ENCODE measurements around the gene APEX1. TPM values are rescaled to one million over a fixed set of nuclear protein-coding genes. Genes with fewer than 3 reads are reported as not detected.
A peak's percentile ranks its signal among the peaks of the same experiment; 100 is the strongest.

Gene APEX1
- total RNA-seq: 10 to 100 TPM; 71.5 to 95.2 (median 90.3) TPM
- 75.8 TPM for polyA plus RNA-seq
- long read RNA-seq, donor 1, transcript APEX1-201 (5 exons, 1,484 nt): major isoform, 107 of 155 reads
- long read RNA-seq, donor 1, transcript APEX1-210 (5 exons, 1,437 nt): minor isoform, 19 of 155 reads
- long read RNA-seq, donor 1, transcript APEX1-205 (4 exons, 1,603 nt): minor isoform, 14 of 155 reads
- long read RNA-seq, donor 1, partial matches to known transcripts: 1 of 155 reads
- long read RNA-seq, donor 1, other reads (novel, unspliced or antisense): 3 of 155 reads
- long read RNA-seq, donor 2, transcript APEX1-201 (5 exons, 1,484 nt): major isoform, 39 of 58 reads
- long read RNA-seq, donor 2, partial matches to known transcripts: 2 of 58 reads
- long read RNA-seq, donor 2, other reads (novel, unspliced or antisense): 3 of 58 reads
- long read RNA-seq, donor 3, transcript APEX1-210 (5 exons, 1,437 nt): minor isoform, 34 of 330 reads
- long read RNA-seq, donor 3, transcript APEX1-201 (5 exons, 1,484 nt): major isoform, 220 of 330 reads
- long read RNA-seq, donor 3, transcript APEX1-202 (5 exons, 1,387 nt): minor isoform, 16 of 330 reads
- long read RNA-seq, donor 3, transcript APEX1-216 (3 exons, 1,803 nt): minor isoform, 25 of 330 reads
- long read RNA-seq, donor 3, partial matches to known transcripts: 4 of 330 reads
- long read RNA-seq, donor 3, other reads (novel, unspliced or antisense): 13 of 330 reads
- long read RNA-seq, donor 4, transcript APEX1-201 (5 exons, 1,484 nt): major isoform, 53 of 83 reads
- long read RNA-seq, donor 4, transcript APEX1-216 (3 exons, 1,803 nt): minor isoform, 6 of 83 reads
- long read RNA-seq, donor 4, transcript APEX1-210 (5 exons, 1,437 nt): minor isoform, 10 of 83 reads
- long read RNA-seq, donor 4, transcript APEX1-205 (4 exons, 1,603 nt): minor isoform, 6 of 83 reads
- long read RNA-seq, donor 4, partial matches to known transcripts: 0 of 83 reads
- long read RNA-seq, donor 4, other reads (novel, unspliced or antisense): 3 of 83 reads

DNA sequence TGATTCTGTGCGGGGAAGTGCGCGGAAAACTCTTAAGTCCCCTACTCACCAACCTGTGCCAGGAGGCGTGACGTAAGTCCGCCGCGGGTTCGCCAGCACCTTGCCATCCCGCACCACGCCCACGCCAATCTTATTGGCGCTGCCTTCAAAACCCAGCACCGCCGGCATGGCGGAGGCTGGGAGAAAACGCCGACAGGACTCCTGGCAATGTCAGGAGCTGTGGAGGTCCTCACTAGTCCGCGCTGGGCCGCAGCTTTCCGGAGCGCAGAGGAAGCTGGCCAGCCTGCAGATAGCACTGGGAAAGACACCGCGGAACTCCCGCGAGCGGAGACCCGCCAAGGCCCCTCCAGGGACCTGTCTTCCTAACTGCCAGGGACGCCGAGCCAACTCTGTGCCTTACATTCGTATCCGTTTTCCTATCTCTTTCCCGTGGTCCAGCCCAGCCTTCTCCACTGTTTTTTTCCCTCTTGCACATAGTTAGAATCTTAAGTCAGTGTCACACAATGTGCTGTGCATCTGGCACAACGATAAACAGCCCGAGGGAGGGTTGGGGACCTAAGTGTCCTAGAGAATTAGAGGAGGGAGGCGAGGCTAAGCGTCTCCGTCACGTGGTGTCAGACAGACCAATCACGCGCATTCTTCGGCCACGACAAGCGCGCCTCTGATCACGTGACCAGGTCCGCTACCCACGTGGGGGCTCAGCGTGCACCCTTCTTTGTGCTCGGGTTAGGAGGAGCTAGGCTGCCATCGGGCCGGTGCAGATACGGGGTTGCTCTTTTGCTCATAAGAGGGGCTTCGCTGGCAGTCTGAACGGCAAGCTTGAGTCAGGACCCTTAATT lies at the start of gene APEX1, which contains the start of gene OSGEP:
Gene APEX1 (plus strand): TSS at position 711 of the 839 bp plus-strand sequence. CDS start 420 bp downstream, outside the sequence.
Gene OSGEP (minus strand): TSS at position 297 of the 839 bp plus-strand sequence. CDS start 129 bp downstream, at position 168.
- peak within 1 kb of the TSS; percentile 61 for H3K4me3 ChIP-seq (ENCODE audit: low read length)
- intact Hi-C loops (cut with DNase I): loop anchor here in 1 of 4 donors (10.0 kb wide), 1 partner anchor 110 kb away; the partner anchor contains the start of gene PARP2
- no peaks in the 10 kb centered on the region for H3K27me3 ChIP-seq (ENCODE audit: control insufficient read depth, insufficient read depth)
- no peaks in the 10 kb centered on the region for H3K9me3 ChIP-seq (ENCODE audit: control insufficient read depth, low read length)
- H3K4me1 ChIP-seq (ENCODE audit: control insufficient read depth, insufficient read depth, low read length): peaks cover 3% of the 10 kb centered on the region
- peak within 1 kb of the TSS; percentile 89 for H3K27ac ChIP-seq (ENCODE audit: low read length)
- whole genome bisulfite sequencing: under 1% methylated on average over 56 of the region's 56 CpGs
- DNase-seq: peak; percentile 99
- ATAC-seq: peak; percentile 97

DNA sequence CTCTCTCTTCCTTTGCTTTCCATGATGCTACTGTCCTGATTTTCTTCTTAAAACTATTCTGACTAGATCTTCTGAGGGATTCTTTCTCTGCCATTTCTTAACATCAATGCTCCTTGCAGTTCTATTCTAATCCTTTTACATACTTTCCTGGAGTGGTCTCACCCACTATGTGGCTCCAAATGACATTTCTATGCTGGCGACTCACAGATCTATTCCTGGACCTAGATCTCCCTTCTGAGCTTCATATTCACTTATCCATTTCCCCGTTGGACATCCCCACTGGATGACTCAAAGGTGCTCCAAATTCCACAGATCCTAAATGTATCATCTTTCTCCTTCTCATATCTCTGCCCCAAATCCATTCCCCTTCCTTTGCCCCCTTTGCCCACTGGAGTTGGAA lies 45.8 kb upstream of the APEX1 start:
- ATAC-seq (no peak), DNase-seq (no peak)
- intact Hi-C loops (cut with DNase I): no loop called here
- WGBS: 61% methylated on average over 2 of the region's 2 CpGs
- H3K27me3 ChIP-seq (ENCODE audit: control insufficient read depth, insufficient read depth): no peaks in the 10 kb centered on the region
- H3K27ac ChIP-seq (ENCODE audit: low read length): no peak overlapping the region
- no peaks in the 10 kb centered on the region for H3K9me3 ChIP-seq (ENCODE audit: control insufficient read depth, low read length)
- peaks cover 2% of the 10 kb centered on the region for H3K4me1 ChIP-seq (ENCODE audit: control insufficient read depth, insufficient read depth, low read length)
- H3K4me3 ChIP-seq (ENCODE audit: low read length): no peak overlapping the region

- Histone ChIP-seq H3K4me1 (ENCODE audit: control insufficient read depth, insufficient read depth, low read length) (peaks cover 2% of the 10 kb centered on the region), H3K4me3 (ENCODE audit: low read length) (peak overlapping the region; percentile 48), H3K27ac (ENCODE audit: low read length) (peak overlapping the region; percentile 85), H3K9me3 (ENCODE audit: control insufficient read depth, low read length) (no peaks in the 10 kb centered on the region), H3K27me3 (ENCODE audit: control insufficient read depth, insufficient read depth) (no peaks in the 10 kb centered on the region)
- DNase-seq (no peak), ATAC-seq (peak in 1 of 2 donors; percentile 16)
- WGBS: 3% methylated on average over 7 of the region's 7 CpGs
- intact Hi-C loops (cut with DNase I): loop anchor here in 3 of 4 donors (5.0 to 10.0 kb wide), 3 partner anchors 192 to 200 kb away; no protein-coding TSS in a partner anchor
Measured at GRCh38 chr14:20412411-20412810, 42.6 kb upstream of the APEX1 start.

- Histone ChIP-seq H3K4me1 (ENCODE audit: control insufficient read depth, insufficient read depth, low read length) (peaks cover 2% of the 10 kb centered on the region), H3K27ac (ENCODE audit: low read length) (peak within 1 kb of the TSS; percentile 85), H3K27me3 (ENCODE audit: control insufficient read depth, insufficient read depth) (no peaks in the 10 kb centered on the region), H3K9me3 (ENCODE audit: control insufficient read depth, low read length) (no peaks in the 10 kb centered on the region), H3K4me3 (ENCODE audit: low read length) (peak within 1 kb of the TSS; percentile 48)
- WGBS: under 1% methylated on average over 43 of the region's 43 CpGs
- intact Hi-C loops (cut with DNase I): loop anchor here in 3 of 4 donors (5.0 to 10.0 kb wide), 3 partner anchors 192 to 199 kb away; no protein-coding TSS in a partner anchor
- ATAC-seq (peak; percentile 97 to 99), DNase-seq (peak; percentile 93 to 97 (median 95))
Measured at GRCh38 chr14:20412876-20413743, 41.9 kb upstream of the APEX1 start, which contains the start of gene TEP1. TEP1 (minus strand) TSS chr14:20413501; CDS start chr14:20408439, 5,062 bp downstream.

- intact Hi-C loops (cut with DNase I): loop anchor here in 3 of 4 donors (5.0 to 10.0 kb wide), 3 partner anchors 191 to 199 kb away; no protein-coding TSS in a partner anchor
Measured at GRCh38 chr14:20413744-20414082, 41.3 kb upstream of the APEX1 start.

GRCh38 chr14:20415782-20416206 lies 39.2 kb upstream of the APEX1 start:
- WGBS: 43% methylated on average over 3 of the region's 3 CpGs
- peaks cover 2% of the 10 kb centered on the region for H3K4me1 ChIP-seq (ENCODE audit: control insufficient read depth, insufficient read depth, low read length)
- H3K9me3 ChIP-seq (ENCODE audit: control insufficient read depth, low read length): no peaks in the 10 kb centered on the region
- no peak overlapping the region for H3K27ac ChIP-seq (ENCODE audit: low read length)
- DNase-seq (no peak), ATAC-seq (no peak)
- no peaks in the 10 kb centered on the region for H3K27me3 ChIP-seq (ENCODE audit: control insufficient read depth, insufficient read depth)
- intact Hi-C loops (cut with DNase I): loop anchor here in 1 of 4 donors (10.0 kb wide), 1 partner anchor 189 kb away; no protein-coding TSS in a partner anchor
- H3K4me3 ChIP-seq (ENCODE audit: low read length): no peak overlapping the region

More at GRCh38 chr14:20413744-20414082, 41.3 kb upstream of the APEX1 start:
- H3K4me1 ChIP-seq (ENCODE audit: control insufficient read depth, insufficient read depth, low read length): peaks cover 2% of the 10 kb centered on the region
- H3K9me3 ChIP-seq (ENCODE audit: control insufficient read depth, low read length): no peaks in the 10 kb centered on the region
- H3K27ac ChIP-seq (ENCODE audit: low read length): peak overlapping the region; percentile 85
- H3K27me3 ChIP-seq (ENCODE audit: control insufficient read depth, insufficient read depth): no peaks in the 10 kb centered on the region
- ATAC-seq (peak; percentile 25 to 45), DNase-seq (no peak)
- WGBS: under 1% methylated on average over 9 of the region's 9 CpGs
- H3K4me3 ChIP-seq (ENCODE audit: low read length): peak overlapping the region; percentile 48

GRCh38 chr14:20416223-20416622 lies 38.8 kb upstream of the APEX1 start:
- WGBS: 91% methylated on average over 2 of the region's 2 CpGs

DNA sequence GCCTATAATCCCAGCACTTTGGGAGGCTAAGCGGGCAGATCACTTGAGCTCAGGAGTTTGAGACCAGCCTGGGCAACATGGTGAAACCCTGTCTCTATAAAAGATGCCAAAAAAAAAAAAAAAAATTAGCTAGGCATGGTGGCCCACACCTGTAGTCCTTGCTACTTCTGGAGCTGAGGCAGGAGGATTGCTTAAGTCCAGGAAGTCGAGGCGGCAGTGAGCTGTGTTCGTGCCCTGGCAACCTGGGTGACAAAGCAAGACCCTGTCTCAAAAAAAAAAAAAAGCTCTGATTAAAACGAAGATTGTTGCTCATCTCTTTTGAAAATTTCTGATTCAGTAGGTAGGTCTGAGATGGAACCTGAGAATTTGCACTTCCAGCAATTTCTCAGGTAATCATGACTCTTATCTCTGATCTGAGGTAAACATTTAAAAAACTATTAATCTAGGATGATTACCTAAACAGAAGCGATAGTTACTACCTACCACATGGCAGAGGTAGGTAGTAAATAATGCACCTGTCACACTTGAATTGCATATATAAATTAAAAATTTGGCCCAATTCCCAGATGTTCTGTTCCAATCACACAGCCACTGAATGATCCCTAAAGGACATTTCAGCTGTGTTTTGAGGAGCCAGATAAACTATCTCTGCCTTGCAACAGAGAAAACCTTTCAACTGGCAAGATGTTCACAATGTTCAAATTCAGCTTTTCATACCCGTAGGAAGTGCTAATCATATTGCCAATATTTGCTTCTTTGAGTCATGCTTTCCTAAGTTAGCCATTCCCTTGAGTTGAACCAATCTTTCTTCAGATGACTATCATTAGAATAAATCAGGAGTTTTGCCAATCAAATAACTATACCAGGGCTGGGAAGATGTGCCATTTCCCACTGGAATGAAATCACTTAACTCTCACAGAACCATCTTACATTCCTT lies 37.5 kb upstream of the APEX1 start:
- DNase-seq (no peak), ATAC-seq (no peak)
- WGBS: 76% methylated on average over 7 of the region's 7 CpGs
- no peaks in the 10 kb centered on the region for H3K4me1 ChIP-seq (ENCODE audit: control insufficient read depth, insufficient read depth, low read length)
- intact Hi-C loops (cut with DNase I): loop anchor here in 1 of 4 donors (10.0 kb wide), 1 partner anchor 187 kb away; no protein-coding TSS in a partner anchor
- H3K27me3 ChIP-seq (ENCODE audit: control insufficient read depth, insufficient read depth): no peaks in the 10 kb centered on the region
- H3K9me3 ChIP-seq (ENCODE audit: control insufficient read depth, low read length): no peaks in the 10 kb centered on the region
- H3K27ac ChIP-seq (ENCODE audit: low read length): no peak overlapping the region
- no peak overlapping the region for H3K4me3 ChIP-seq (ENCODE audit: low read length)

More at GRCh38 chr14:20416223-20416622, 38.8 kb upstream of the APEX1 start:
- Histone ChIP-seq H3K4me3 (ENCODE audit: low read length) (no peak overlapping the region), H3K27me3 (ENCODE audit: control insufficient read depth, insufficient read depth) (no peaks in the 10 kb centered on the region), H3K9me3 (ENCODE audit: control insufficient read depth, low read length) (no peaks in the 10 kb centered on the region), H3K27ac (ENCODE audit: low read length) (no peak overlapping the region), H3K4me1 (ENCODE audit: control insufficient read depth, insufficient read depth, low read length) (peaks cover 2% of the 10 kb centered on the region)
- ATAC-seq: no peak
- no peak for DNase-seq
- intact Hi-C loops (cut with DNase I): loop anchor here in 1 of 4 donors (10.0 kb wide), 1 partner anchor 189 kb away; no protein-coding TSS in a partner anchor
